ENCODE data around the gene AREL1.
"Not testable (repeated sequence)": the region's sequence is repeated elsewhere in the genome, so short reads cannot be mapped to it uniquely, and the experiment has no call there.

Gene AREL1, protein sequence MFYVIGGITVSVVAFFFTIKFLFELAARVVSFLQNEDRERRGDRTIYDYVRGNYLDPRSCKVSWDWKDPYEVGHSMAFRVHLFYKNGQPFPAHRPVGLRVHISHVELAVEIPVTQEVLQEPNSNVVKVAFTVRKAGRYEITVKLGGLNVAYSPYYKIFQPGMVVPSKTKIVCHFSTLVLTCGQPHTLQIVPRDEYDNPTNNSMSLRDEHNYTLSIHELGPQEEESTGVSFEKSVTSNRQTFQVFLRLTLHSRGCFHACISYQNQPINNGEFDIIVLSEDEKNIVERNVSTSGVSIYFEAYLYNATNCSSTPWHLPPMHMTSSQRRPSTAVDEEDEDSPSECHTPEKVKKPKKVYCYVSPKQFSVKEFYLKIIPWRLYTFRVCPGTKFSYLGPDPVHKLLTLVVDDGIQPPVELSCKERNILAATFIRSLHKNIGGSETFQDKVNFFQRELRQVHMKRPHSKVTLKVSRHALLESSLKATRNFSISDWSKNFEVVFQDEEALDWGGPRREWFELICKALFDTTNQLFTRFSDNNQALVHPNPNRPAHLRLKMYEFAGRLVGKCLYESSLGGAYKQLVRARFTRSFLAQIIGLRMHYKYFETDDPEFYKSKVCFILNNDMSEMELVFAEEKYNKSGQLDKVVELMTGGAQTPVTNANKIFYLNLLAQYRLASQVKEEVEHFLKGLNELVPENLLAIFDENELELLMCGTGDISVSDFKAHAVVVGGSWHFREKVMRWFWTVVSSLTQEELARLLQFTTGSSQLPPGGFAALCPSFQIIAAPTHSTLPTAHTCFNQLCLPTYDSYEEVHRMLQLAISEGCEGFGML

DNA sequence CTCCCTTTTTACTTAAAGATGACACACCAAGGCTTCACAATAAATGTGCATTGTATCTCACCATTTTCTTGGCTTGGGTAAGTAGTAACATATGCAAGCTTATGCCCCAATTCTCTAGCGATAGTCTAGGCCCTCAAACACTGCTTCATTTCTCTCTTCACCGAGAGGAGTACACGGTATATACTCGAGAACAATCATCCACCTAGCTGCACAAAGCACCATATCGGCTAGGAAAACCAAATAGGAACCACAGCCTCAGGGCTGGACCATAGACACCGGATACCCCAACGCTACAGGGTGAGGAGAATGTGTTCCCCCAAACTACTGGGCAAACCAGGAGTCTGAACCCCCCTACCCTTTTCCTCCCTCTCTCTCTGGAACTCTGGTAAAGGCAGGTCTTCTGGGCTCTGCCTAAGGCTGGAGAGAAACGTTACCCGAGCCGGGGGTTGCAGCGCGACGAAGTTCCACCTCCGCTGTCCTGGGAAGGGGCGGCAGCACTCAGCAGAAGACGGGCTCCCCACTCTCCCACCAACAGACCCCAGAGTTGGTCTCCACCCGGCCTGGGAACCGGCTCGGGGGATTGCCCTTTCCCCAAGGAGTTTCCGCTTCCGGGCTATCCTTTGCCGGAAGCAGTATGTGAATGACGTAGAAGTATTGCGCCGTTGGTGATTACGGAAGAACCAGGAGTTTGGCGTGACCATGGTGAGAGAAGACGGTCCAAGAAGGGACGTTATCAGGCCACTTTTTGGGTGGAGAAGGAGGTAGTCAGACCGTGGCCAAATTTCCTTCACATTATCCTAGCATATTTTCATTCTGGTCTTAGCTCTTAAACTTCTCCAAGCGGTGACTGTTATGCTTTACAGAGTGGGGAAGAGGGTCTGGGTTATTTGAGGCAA, at the start of gene AREL1, which contains the start of gene FCF1:
AREL1 (minus strand) TSS at position 582 of the 896 bp plus-strand sequence. CDS start 27,465 bp downstream, outside the sequence.
FCF1 (plus strand) TSS at position 646 of the 896 bp plus-strand sequence; CDS start at position 700, 54 bp downstream.
- peak; percentile 51 to 67 for DNase-seq (ENCODE audit: low read depth in 2 of 2)

DNA sequence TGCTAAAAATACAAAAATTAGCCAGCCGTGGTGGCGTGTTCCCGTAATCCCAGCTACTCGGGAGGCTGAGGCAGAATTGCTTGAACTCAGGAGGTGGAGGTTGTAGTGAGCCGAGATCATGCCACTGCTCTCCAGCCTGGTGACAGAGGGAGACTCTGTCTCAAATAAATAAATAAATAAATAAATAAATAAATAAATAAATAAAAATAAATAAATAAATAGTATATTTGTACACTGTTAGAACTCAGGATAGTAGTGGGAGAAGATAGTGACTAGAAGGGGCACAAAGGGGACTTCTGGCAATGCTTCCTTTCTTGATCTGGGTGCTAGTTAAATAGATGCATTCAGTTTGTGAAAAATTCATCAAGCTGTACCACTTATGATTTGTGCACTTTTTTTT, 45.6 kb upstream of the AREL1 start:
- not testable (repeated sequence) for DNase-seq (ENCODE audit: low read depth in 2 of 2)

DNA sequence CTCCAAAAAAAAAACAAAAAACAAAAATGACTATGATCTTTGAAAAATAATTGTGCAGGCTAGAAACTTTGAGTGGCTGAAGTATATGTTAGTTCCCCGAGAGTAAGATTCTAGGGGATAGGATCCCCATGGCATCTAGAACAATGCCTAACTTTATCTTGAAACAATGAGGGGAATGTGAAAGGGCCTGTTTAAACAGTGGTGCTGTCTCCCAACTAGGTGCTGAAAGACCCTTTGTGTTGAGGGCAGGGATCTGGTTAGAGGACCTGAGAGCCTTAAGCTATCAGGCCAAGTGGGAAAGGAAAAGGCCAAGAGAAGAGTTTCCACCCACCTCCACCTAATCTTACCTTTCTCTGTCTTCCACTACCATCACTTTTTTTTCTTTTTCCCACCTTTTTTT, 43.4 kb upstream of the AREL1 start:
- DNase-seq (ENCODE audit: low read depth in 2 of 2) = no peak

DNA sequence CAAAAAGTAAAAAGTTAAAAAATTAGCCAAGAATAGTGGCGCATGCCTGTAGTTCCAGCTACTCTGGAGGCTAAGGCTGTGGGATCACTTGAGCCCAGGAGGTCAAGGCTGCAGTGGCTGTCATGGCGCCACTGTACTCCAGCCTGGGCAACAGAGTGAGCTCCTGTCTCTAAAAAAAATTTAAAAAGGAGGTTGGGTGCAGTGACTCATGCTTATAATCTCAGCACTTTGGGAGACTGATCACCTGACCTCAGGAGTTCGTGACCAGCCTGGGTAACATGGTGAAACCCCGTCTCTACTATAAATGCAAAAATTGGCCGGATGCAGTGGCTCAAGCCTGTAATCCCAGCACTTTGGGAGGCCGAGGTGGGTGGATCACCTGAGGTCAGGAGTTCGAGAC, 42.0 kb upstream of the AREL1 start:
- no peak for DNase-seq (ENCODE audit: low read depth in 2 of 2)

DNA sequence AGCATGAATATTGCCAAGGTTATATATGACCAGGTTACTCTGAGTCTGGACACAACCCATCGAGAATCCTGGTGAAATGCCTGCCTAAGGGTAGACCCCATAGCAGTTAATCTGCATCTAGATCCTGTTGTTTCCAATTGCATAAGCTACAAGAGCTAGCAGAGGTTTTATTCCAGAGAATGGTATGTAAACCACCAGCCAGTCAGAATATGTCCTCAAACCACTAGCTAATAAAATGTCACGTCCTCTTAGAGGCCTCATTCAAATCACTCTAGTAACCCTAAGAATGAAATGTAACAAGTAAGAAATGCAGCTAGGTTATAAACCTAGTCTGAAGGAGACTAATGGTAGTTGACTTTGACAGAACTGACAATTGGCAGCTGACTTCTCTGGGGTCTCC, 41.3 kb upstream of the AREL1 start:
- no peak for DNase-seq (ENCODE audit: low read depth in 2 of 2)

DNA sequence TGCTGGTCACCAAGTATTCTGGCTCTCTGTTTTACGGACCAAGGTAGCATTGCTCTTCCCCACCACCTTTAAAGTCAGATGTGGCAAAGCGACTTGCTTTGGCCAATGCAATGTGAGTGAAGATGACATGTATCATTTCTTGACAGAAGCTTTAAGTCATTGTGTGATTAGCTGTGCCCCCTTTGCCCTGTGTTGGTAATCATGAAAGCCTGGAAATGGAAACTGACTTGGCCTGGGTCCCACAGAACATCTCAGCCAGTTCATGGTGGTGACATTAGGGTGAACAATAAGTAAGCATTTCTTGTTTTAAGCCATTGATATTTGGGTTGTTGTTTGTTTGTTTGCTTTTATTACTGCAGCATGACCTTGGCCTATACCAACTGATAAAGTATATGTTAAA, 34.4 kb upstream of the AREL1 start:
- DNase-seq (ENCODE audit: low read depth in 2 of 2) = no peak

DNA sequence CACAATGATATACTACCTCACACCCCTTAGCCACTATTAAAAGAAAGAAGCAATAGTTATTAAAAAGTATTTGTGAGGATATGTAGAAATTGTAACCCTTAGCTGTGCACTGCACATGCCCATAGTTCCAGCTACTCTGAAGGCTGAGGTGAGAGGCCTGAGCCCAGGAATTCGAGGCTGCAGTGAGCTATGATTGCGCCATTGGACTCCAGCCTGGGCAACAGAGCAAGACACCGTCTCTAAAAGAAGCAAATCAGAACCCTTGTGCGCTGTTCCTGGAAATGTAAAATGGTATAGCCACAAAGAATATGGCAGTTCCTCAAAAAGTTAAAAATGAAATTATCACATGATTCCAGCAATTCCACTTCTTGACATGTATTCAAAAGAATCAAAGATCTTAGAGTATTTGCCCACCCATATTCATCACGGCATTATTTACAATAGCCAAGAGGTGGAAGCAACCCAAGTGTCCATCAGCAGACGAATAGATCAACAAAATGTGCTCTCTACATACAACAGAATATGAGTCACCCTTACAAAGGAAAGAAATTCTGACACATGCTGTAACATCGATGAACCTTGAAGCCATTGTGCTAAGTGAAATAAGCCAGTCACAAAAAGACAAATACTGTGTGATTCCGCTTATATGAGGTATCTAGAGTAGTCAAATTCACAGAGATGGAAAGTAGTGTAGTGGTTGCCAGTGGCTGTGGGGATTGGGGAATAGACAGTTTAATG, 26.6 kb upstream of the AREL1 start:
- DNase-seq (ENCODE audit: low read depth in 2 of 2) = no peak

DNA sequence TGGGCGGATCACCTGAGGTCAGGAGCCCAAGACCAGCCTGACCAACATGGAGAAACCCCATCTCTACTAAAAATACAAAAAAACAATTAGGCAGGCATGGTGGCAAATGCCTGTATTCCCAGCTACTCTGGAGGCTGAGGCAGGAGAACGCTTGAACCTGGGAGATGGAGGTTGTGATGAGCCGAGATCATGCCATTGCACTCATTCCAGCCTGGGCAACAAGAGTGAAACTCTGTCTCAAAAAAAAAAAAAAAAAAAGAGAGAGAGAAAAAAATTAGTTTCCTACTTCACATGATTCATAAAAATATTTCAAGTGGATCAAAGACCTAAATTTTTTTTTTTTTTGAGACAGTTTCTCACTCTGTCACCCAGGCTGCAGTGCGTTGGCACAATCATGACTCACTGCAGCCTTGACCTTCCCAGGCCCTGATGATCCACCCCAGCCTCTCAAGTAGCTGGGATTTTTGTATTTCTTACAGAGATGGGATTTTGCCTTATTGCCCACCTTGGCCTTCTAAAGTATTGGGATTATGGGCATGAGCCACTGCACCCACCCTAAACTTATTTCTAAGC, 25.0 kb upstream of the AREL1 start:
- DNase-seq (ENCODE audit: low read depth in 2 of 2) = no peak

DNA sequence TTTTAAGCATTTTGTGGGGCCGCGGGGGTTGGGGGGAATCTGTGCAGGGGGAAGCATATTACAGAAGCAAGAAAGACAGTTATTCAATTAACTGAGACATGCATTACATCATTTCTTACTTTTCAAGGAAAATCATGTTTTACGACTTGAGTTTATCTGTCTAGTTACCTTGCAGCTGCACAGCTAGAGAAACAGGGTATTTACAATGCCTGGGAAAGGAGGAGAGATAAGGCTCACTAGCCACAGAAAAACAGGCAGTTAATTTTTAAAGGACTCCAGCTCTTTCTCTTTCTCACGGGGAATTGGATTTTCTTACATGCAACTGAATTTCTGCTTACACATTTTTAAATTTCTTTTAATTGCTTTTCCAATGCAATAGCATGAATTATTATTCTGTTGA, 22.2 kb upstream of the AREL1 start:
- DNase-seq (ENCODE audit: low read depth in 2 of 2) = no peak

DNA sequence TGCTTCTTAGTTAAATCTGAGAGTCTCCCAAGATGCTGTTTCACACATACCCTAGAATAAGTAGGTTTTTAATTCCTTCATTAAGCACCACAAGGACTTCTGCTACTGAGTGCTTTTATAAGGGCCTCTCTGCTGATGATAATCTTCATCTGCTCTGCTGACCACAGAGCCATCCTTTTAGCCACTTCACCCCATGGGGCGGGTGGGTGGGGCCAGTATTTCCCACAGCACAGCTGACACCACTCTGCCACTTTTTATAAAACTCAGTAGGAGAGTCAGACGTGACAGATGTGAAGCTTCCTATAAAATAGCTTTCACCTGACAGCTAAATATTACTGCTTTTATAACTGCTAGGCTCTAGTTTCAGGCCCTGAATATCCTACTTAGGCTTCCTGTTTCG, 20.3 kb upstream of the AREL1 start:
- no peak for DNase-seq (ENCODE audit: low read depth in 2 of 2)

DNA sequence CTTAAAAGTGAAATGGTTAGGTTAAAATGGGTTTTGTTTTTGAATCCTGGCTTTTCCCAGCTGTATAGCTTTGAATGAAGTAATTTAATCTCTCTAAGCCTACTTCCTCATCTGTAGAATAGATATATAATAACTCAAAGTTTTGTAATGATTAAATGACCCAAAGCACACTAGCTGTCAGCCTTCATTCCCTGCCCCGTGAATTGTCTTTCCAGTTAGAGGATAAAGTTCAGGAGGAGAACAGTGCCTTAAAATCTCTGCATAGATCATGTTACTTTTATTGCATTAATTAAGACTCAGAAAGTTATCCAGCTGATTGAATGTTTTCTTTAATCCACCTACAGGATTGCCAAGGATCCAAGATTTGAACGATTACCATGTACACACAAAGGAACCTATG, 19.5 kb upstream of the AREL1 start:
- DNase-seq (ENCODE audit: low read depth in 2 of 2) = no peak

DNA sequence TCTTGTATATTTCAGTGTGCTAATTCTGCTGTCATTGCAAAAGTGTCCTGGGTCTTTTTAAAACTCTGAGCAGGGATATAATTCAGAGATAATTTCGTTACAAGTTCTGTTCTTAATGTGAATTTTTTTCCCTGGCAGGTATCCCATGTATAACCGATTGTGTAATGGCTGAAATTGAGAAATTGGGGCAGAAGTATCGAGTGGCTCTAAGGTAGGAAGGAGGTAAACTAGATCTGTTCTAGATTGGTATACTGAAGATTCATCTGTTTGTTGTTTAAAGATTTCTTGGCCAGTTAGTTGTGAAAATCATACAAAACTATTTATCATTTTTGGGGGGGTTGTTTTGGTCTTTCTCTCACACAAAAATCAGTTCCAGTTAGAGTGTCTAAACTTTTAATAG, 10.3 kb upstream of the AREL1 start:
- DNase-seq (ENCODE audit: low read depth in 2 of 2) = no peak

DNA sequence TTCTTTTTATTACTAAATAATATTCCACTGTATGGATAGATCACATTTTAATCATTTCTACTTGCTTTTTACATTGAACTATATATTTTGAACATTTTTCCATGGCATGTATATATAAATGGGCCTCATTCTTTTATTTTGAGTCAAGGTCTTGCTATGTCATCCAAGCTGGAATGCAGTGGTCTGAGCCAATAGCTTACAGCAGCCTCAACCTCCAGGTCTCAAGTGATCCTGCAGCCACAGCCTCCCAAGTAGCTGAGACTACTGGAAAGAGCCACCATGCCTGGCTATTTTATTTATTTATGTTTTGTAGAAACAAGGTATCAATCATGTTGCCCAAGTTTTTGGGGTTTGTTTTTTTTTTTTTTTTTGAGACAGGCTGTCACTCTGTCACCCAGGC, 7.6 kb upstream of the AREL1 start:
- peak; percentile 23 to 29 for DNase-seq (ENCODE audit: low read depth in 2 of 2)

DNA sequence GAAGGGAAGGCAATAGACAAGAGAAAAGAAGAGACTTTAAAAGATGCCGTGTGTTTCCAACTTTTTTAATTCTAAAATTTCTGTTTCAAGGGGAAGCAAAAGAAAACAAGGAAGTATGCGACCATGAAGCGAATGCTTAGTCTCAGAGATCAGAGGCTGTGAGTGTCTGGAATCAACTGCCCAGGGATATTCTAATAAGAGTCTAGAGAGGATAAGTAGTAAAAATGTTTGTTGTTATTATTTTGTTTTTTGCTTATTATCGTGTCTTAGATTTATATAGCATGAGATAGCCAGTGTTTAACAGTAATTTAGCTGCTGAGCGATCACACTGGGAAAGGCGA, 485 bp upstream of the AREL1 start:
- no peak for DNase-seq (ENCODE audit: low read depth in 2 of 2)

DNA sequence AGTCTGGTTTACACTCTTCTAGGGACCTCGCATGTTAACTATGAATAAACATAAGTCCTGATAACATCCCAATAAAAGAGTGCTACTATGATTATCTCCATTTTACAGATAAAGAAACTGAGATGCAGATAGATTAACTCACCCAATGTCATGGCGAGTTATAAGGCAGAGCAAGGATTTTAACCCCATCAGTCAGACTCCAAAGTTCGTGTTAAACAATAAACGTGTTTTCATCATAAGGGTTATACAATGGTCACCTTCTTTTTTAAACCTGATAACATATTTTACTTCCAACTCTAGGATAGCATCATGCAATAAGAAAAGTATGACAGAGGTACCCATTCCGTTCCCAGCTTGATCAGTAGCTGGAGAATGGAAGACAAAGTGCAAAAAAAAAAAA, 1.2 kb downstream of the AREL1 start:
- no peak for DNase-seq (ENCODE audit: low read depth in 2 of 2)

DNA sequence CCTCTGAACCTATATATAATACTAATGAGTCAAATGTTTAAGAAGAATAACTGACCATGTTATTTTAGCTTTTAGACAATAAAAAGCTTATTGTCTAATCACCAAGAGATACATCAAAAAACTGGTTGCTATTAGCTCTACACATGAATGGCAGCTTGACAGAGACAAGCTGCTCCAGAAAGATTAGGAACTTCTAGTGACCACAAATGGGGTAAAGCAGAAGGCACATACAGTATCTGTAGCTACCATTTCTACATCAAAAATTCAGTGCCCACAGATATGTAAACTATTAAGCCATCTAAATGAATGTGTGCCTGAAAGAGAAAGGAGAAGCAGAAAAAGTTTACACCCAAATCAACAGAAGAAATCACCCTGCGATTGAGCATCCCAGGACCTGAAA, 2.4 kb downstream of the AREL1 start:
- DNase-seq (ENCODE audit: low read depth in 2 of 2) = no peak

DNA sequence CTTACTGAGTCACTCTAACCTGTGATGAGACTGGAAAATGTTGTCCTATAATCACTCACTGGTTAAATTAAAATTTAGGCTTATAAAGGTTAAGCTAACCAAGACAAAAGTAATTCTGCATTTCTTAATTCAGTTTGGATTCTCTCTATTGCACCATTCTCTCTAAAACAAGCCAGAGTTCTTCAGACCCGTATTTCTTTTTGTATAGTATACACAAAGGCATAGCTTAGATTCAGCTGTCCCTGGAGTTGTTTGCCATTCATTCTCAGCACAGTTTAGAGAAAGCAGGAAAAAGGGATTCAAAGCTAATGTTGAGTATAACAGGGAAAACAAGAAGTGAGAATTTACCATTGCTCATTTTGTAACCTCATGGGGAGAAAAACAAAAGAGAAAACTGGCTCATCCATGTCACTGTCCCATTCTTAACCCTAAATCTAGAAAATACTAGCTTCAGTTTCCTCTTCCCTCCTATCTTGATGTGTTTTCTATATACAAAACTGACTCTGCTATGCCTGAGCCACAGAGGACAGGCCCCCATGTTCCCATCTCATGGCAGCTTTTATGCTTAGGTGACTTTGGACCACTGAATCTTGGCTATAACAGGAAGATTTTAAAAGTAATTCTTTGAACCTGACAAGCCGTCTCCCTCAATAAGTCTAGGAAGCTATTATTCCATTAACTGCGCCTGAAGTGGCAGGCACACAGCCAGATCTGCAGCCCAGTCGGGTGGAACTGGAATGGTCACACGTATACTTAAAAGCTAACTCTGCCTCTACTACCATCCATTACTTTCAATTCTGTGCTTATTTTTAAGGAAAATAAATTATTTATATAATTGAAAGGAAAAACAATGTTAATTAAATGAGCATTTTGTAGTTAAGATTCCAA, 7.0 kb downstream of the AREL1 start:
- DNase-seq (ENCODE audit: low read depth in 2 of 2) = no peak

DNA sequence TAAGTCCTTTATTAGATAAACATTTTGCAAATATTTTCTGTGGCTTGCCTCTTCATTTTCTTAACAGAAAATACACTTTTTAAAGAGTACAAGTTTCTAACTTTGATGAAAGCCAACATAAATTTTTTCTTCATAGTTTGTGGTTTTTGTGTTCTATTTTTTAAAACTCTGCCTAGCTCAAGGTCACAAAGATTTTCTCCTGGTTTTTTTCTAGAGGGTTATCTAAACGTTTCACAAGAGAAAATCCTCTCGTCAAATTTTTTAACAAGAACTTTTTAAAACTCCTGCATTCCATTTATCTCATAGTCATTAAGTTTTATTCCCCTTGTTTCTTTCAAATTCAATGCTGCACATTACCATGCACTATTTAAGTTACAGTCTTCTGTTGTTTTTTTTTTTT, 8.2 kb downstream of the AREL1 start:
- DNase-seq (ENCODE audit: low read depth in 2 of 2) = no peak

DNA sequence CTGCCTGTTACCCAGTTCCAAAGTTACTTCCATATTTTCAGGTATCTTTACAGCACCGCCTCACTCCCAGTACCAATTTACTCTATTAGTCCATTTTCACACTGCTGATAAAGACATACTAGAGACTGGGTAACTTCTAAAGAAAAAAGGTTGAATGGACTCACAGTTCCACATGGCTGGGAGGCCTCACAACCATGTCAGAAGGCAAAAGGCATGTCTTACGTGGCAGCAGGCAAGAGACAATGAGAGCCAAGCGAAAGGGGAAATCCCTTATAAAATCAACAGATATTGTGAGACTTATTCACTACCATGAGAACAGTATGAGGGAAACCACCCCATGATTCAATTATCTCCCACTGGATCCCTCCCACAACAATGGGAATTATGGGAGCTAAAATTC, 9.8 kb downstream of the AREL1 start:
- no peak for DNase-seq (ENCODE audit: low read depth in 2 of 2)

DNA sequence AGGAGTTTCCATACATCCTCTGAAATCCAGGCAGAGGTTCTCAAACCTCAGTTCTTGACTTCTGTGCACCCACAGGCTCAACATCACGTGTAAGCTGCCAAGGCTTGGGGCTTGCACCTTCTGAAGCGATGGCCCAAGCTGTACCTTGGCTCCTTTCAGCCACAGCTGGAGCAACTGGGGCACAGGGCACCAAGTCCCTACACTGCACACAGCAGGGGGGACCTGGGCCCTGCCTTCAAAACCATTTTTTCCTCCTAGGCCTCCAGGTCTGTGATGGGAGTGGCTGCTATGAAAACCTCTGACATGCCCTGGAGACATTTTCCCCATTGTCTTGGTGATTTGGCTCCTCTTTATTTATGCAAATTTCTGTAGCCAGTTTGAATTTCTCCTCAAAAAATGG, 10.6 kb downstream of the AREL1 start:
- DNase-seq (ENCODE audit: low read depth in 2 of 2) = no peak
